A673 (cell line): ENCODE results near the gene SRRM3. TPM values are rescaled to one million over a fixed set of nuclear protein-coding genes. Genes with fewer than 3 reads are reported as not detected.
A peak's percentile ranks its signal among the peaks of the same experiment; 100 is the strongest.

Experiments
- BruUV-seq: library from RNA; stranded (reverse); fragments of 400-500 nt; replicated peaks from 2 replicates; lab custom pipeline; 2021; lab: Mats Ljungman, UMichigan
- CTCF ChIA-PET: fragments of 300-600 bp; sonication (Branson Sonifier 250); formaldehyde crosslinking; loops from one replicate; lab custom pipeline; 2022; ENCODE audit warnings: antibody characterized with exemption; lab: Charles Lee
- POLR2A ChIA-PET: fragments of 300-600 bp; sonication (Branson Sonifier 250); formaldehyde crosslinking; loops from one replicate; lab custom pipeline; 2022; ENCODE audit warnings: antibody characterized with exemption; ENCODE audit not compliant: low non-redundant PET; lab: Charles Lee
- DNase-seq: peaks from one replicate; pipeline ENCODE4 v3.0.0-alpha.2; 2015; ENCODE audit warnings: low spot score
- H3K27ac ChIP-seq: fragments of 200-600 bp; sonication (generic); 2 replicates; pipeline ENCODE4 v1.5.1; 2016; ENCODE audit warnings: mixed run types, low read depth, mild to moderate bottlenecking, mixed read lengths, antibody characterized with exemption, low read length; ENCODE audit not compliant: poor library complexity, severe bottlenecking
- H3K27me3 ChIP-seq: fragments of 200-600 bp; sonication (generic); replicated peaks from 2 replicates; pipeline ENCODE4 v1.6.1; 2017; ENCODE audit warnings: mixed run types, low read depth, mild to moderate bottlenecking, mixed read lengths, antibody characterized with exemption, low read length; ENCODE audit not compliant: insufficient read depth, poor library complexity
- H3K36me3 ChIP-seq: fragments of 200-600 bp; sonication (generic); 2 replicates; pipeline ENCODE4 v1.6.1; 2016; ENCODE audit warnings: mixed run types, mild to moderate bottlenecking, mixed read lengths, antibody characterized with exemption, low read length; ENCODE audit not compliant: insufficient read depth, poor library complexity, severe bottlenecking
- H3K4me1 ChIP-seq: fragments of 200-600 bp; sonication (generic); 2 replicates; pipeline ENCODE4 v1.6.1; 2017; ENCODE audit warnings: mixed run types, mild to moderate bottlenecking, mixed read lengths, antibody characterized with exemption, low read length; ENCODE audit not compliant: insufficient read depth, poor library complexity, severe bottlenecking
- H3K4me3 ChIP-seq: fragments of 200-600 bp; sonication (generic); 2 replicates; pipeline ENCODE4 v1.5.1; 2016; ENCODE audit warnings: low read depth, mixed run types, mild to moderate bottlenecking, mixed read lengths, low read length; ENCODE audit not compliant: poor library complexity, severe bottlenecking
- H3K9me3 ChIP-seq: fragments of 200-600 bp; sonication (generic); 2 replicates; pipeline ENCODE4 v1.6.1; 2016; ENCODE audit warnings: mixed run types, low read depth, mild to moderate bottlenecking, mixed read lengths, antibody characterized with exemption, low read length; ENCODE audit not compliant: poor library complexity, severe bottlenecking
- CTCF ChIP-seq: fragments of 300-800, 200-600 bp; sonication (generic); conservative IDR thresholded peaks from 2 replicates; pipeline ENCODE4 v1.5.1; 2017; ENCODE audit warnings: low read depth, mild to moderate bottlenecking, antibody characterized with exemption, low read length, moderate library complexity, mixed read lengths
- EZH2 ChIP-seq: fragments of 200-600 bp; sonication (generic); IDR thresholded peaks from 2 replicates; pipeline ENCODE4 v1.6.1; 2017; ENCODE audit warnings: borderline replicate concordance, low read depth, mild to moderate bottlenecking, mixed read lengths, antibody characterized with exemption, low read length; ENCODE audit not compliant: poor library complexity, severe bottlenecking
- intact Hi-C: fragments of 100-400 bp; cut with micrococcal nuclease; formaldehyde crosslinking; loops from one replicate; pipeline ENCODE4 v1.10.0; 2022; ENCODE audit not compliant: unreplicated experiment
- total RNA-seq: library from RNA; stranded (reverse); gene quantifications from 2 replicates; pipeline ENCODE4 v1.2.3, GENCODE V29; 2021

The SRRM3 gene
- total RNA-seq, 1 experiment from 2014 or later = 1.8 TPM

- Histone ChIP-seq H3K27me3 (no peaks in the 10 kb centered on the region), H3K36me3 (no peaks in the 10 kb centered on the region), H3K9me3 (no peaks in the 10 kb centered on the region), H3K4me3 (no peak overlapping the region), H3K4me1 (peaks cover 29% of the 10 kb centered on the region), H3K27ac (peak overlapping the region; percentile 86)
- no peak for DNase-seq
- no peak for TF ChIP-seq CTCF
- no peak for TF ChIP-seq EZH2
- no TSS peak for BruUV-seq
- POLR2A ChIA-PET = no interaction called here
- CTCF ChIA-PET = no interaction called here
- intact Hi-C loops = no loop called here
Observed at GRCh38 chr7:76293407-76293901, 91.8 kb downstream of the SRRM3 start.

- peaks cover 29% of the 10 kb centered on the region for H3K4me1 ChIP-seq
- no peaks in the 10 kb centered on the region for H3K27me3 ChIP-seq
- no peak for TF ChIP-seq EZH2
- no peak for TF ChIP-seq CTCF
- H3K4me3 ChIP-seq = peak overlapping the region; percentile 11
- H3K36me3 ChIP-seq = no peaks in the 10 kb centered on the region
- no TSS peak for BruUV-seq
- intact Hi-C loops = loop anchor here (1.0 kb wide), 1 partner anchor 8 kb away; the partner anchor contains the start of gene HSPB1
- peak overlapping the region; percentile 86 for H3K27ac ChIP-seq
- DNase-seq = peak; percentile 97
- CTCF ChIA-PET = interaction anchor here (0.6 to 1.0 kb wide), 3 partner anchors 15 to 20 kb away, joined by 3 to 5 read pairs (median 3); no protein-coding TSS in a partner anchor
- POLR2A ChIA-PET = interaction anchor here (0.6 kb wide), 1 partner anchor 113 kb away, joined by 4 read pairs; no protein-coding TSS in a partner anchor
- H3K9me3 ChIP-seq = no peaks in the 10 kb centered on the region
Observed at GRCh38 chr7:76294344-76295024, 92.8 kb downstream of the SRRM3 start.

- DNase-seq = no peak
Observed at GRCh38 chr7:76296743-76297740, 95.3 kb downstream of the SRRM3 start.

More at GRCh38 chr7:76296743-76297740, 95.3 kb downstream of the SRRM3 start:
- no peak for TF ChIP-seq CTCF
- TF ChIP-seq EZH2 = no peak
- ChIA-PET CTCF (no interaction called here), POLR2A (no interaction called here)
- Histone ChIP-seq H3K27me3 (no peaks in the 10 kb centered on the region), H3K36me3 (no peaks in the 10 kb centered on the region), H3K4me3 (no peak overlapping the region), H3K4me1 (peaks cover 17% of the 10 kb centered on the region), H3K27ac (no peak overlapping the region), H3K9me3 (no peaks in the 10 kb centered on the region)
- intact Hi-C loops = no loop called here
- BruUV-seq = no TSS peak
